ENCODE data around the gene PACSIN1.

PACSIN1 gene

DNA sequence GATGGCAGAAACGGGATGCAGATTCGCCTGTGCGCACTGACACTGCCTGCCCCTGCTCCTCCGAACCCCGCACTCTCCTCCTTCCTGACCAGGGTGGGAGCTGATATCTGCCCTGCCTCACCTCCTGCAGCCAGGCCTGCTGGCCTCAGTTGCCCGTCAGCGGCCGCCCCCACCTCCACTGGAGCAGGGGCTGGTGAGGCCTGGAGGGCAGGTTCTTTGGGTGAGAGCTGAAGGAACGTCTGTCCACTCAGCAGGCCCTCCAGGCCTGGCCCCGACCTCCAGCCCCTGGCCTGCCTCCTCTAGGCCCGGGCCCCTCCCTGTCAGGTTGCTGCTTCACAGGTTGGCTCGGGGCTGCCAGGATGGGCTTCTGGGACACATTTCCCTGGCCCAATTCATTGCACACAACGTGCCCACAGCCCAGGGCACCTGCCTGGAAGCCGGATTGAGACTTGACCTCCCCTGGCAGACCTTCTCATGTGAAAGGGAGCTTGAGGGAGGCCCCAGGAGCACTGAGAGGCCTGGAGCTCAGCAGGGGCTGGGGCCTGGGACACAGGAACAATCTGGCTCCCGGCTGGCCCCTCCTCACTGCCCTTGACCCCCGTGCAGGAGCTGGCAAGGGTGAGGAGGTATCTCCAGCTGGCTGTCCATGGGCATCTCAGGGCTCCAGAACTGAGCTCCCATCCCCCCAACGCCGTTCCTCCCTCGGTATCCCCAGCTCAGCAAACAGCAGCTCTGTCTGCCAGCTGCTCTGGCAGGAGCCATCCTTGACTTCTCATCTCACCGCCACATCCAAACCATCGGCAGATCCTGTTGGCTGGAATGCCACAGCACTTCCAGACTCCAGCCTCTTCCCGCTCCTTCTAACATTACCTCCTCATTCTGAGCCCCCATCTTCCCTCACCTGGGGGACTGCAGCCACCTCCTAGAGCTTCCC is 50.8 kb downstream of the PACSIN1 start:
- Histone ChIP-seq H3K4me1 (ENCODE audit: control insufficient read depth, insufficient read depth, low read length) (no peaks in the 10 kb centered on the region), H3K27ac (ENCODE audit: extremely low read depth, low read depth, low read length) (no peak overlapping the region), H3K4me3 (ENCODE audit: low read depth, low read length) (no peak overlapping the region), H3K36me3 (ENCODE audit: control insufficient read depth in 2 of 2, insufficient read depth in 1 of 2, low read length in 2 of 2) (no peaks in the 10 kb centered on the region), H3K9me3 (ENCODE audit: control insufficient read depth, insufficient read depth, low read depth, low read length) (no peaks in the 10 kb centered on the region)
- POLR2A ChIA-PET: no interaction called here
- TF ChIP-seq ZNF76 (tag by site-specific recombination; IDR thresholded peaks at IDR 0.05; ENCODE audit: borderline replicate concordance, low read depth) (no peak), ZNF473 (tag by site-specific recombination; IDR thresholded peaks at IDR 0.05) (no peak), ZNF600 (tag by site-specific recombination; IDR thresholded peaks at IDR 0.05) (peak; percentile 82), ZIC2 (tag by site-specific recombination; IDR thresholded peaks at IDR 0.05) (0 out of 2 replicates have a peak, but pooled peaks have one; percentile 7), ZNF549 (tag by site-specific recombination; IDR thresholded peaks at IDR 0.05) (no peak), SCRT2 (tag by site-specific recombination; IDR thresholded peaks at IDR 0.05) (no peak)
- TF ChIP-seq, protein P1, sequence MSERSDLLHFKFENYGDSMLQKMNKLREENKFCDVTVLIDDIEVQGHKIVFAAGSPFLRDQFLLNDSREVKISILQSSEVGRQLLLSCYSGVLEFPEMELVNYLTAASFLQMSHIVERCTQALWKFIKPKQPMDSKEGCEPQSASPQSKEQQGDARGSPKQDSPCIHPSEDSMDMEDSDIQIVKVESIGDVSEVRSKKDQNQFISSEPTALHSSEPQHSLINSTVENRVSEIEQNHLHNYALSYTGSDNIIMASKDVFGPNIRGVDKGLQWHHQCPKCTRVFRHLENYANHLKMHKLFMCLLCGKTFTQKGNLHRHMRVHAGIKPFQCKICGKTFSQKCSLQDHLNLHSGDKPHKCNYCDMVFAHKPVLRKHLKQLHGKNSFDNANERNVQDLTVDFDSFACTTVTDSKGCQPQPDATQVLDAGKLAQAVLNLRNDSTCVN (tag by site-specific recombination; optimal IDR thresholded peaks at IDR 0.05): no peak
- CTCF ChIA-PET: interaction anchor here (0.6 kb wide), 2 partner anchors 93 to 353 kb away, joined by 3 to 4 read pairs; no protein-coding TSS in a partner anchor

DNA sequence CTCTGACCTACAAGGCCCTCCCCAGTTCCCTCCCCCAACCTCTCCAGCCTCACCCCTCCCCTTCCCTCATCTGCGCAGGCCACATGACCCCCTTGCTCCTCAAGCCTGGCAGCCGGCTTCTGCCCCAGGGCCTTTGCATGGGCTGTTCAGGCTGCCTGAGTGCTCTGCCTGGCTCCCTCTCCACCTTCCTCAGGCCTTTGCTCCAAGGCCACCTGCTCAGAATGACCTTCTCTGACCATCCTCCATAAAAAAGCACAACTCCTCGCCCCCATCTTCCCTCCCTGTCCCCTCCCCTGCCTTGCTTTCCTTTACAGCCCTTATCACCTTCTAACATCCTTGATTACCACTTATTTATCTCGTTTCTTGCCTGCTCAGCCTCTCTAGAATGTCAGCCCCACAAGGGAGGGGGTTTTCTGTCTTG is 51.6 kb downstream of the PACSIN1 start:
- Histone ChIP-seq H3K27ac (ENCODE audit: extremely low read depth, low read depth, low read length) (no peak overlapping the region), H3K4me3 (ENCODE audit: low read depth, low read length) (no peak overlapping the region), H3K36me3 (ENCODE audit: control insufficient read depth in 2 of 2, insufficient read depth in 1 of 2, low read length in 2 of 2) (no peaks in the 10 kb centered on the region), H3K9me3 (ENCODE audit: control insufficient read depth, insufficient read depth, low read depth, low read length) (no peaks in the 10 kb centered on the region), H3K4me1 (ENCODE audit: control insufficient read depth, insufficient read depth, low read length) (no peaks in the 10 kb centered on the region)
- ChIA-PET CTCF (interaction anchor here (1.3 kb wide), 1 partner anchor 91 kb away, joined by 3 read pairs; no protein-coding TSS in a partner anchor), POLR2A (no interaction called here)
- TF ChIP-seq PRDM1 (tag by site-specific recombination; IDR thresholded peaks at IDR 0.05) (no peak), ZNF174 (tag by site-specific recombination; IDR thresholded peaks at IDR 0.05) (no peak), ZNF350 (tag by site-specific recombination; IDR thresholded peaks at IDR 0.05) (no peak), ZNF623 (tag by site-specific recombination; IDR thresholded peaks at IDR 0.05) (peak; percentile 97), ZNF362 (tag by site-specific recombination; IDR thresholded peaks at IDR 0.05) (no peak)

- ChIA-PET POLR2A (no interaction called here), CTCF (interaction anchor here (1.3 kb wide), 1 partner anchor 91 kb away, joined by 3 read pairs; no protein-coding TSS in a partner anchor)
- Histone ChIP-seq H3K4me3 (ENCODE audit: low read depth, low read length) (no peak overlapping the region), H3K9me3 (ENCODE audit: control insufficient read depth, insufficient read depth, low read depth, low read length) (no peaks in the 10 kb centered on the region), H3K27ac (ENCODE audit: extremely low read depth, low read depth, low read length) (no peak overlapping the region), H3K36me3 (ENCODE audit: control insufficient read depth in 2 of 2, insufficient read depth in 1 of 2, low read length in 2 of 2) (no peaks in the 10 kb centered on the region), H3K4me1 (ENCODE audit: control insufficient read depth, insufficient read depth, low read length) (no peaks in the 10 kb centered on the region)
- TF ChIP-seq ATF2 (tag by site-specific recombination; IDR thresholded peaks at IDR 0.05; ENCODE audit: low read depth) (no peak), SALL2 (tag by site-specific recombination; IDR thresholded peaks at IDR 0.05; ENCODE audit: borderline replicate concordance) (no peak), HOXA7 (CRISPR knock-in tag; IDR thresholded peaks at IDR 0.05; ENCODE audit: borderline replicate concordance) (no peak), BCL11B (tag by site-specific recombination; IDR thresholded peaks at IDR 0.05; ENCODE audit: low read depth) (no peak)
- TF ChIP-seq, protein P2, sequence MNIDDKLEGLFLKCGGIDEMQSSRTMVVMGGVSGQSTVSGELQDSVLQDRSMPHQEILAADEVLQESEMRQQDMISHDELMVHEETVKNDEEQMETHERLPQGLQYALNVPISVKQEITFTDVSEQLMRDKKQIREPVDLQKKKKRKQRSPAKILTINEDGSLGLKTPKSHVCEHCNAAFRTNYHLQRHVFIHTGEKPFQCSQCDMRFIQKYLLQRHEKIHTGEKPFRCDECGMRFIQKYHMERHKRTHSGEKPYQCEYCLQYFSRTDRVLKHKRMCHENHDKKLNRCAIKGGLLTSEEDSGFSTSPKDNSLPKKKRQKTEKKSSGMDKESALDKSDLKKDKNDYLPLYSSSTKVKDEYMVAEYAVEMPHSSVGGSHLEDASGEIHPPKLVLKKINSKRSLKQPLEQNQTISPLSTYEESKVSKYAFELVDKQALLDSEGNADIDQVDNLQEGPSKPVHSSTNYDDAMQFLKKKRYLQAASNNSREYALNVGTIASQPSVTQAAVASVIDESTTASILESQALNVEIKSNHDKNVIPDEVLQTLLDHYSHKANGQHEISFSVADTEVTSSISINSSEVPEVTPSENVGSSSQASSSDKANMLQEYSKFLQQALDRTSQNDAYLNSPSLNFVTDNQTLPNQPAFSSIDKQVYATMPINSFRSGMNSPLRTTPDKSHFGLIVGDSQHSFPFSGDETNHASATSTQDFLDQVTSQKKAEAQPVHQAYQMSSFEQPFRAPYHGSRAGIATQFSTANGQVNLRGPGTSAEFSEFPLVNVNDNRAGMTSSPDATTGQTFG (tag by site-specific recombination; IDR thresholded peaks at IDR 0.05; ENCODE audit: borderline replicate concordance): no peak
Observed at GRCh38 chr6:34517966-34518365, 52.1 kb downstream of the PACSIN1 start.

Data from HEK293 (cell line).